Measurements from ENCODE around the gene MYOD1.
A peak's percentile ranks its signal among the peaks of the same experiment; 100 is the strongest.

MYOD1 gene

GRCh38 chr11:17719028-17719937 lies at the start of gene MYOD1:
TSS of gene MYOD1 (plus strand) at chr11:17719571. CDS start at chr11:17719783, 212 bp downstream.
- DNase-seq (ENCODE audit: low spot score), result peak; percentile 43

- no peak for DNase-seq (ENCODE audit: low spot score)
Measured at GRCh38 chr11:17672469-17672868, 46.9 kb upstream of the MYOD1 start.

DNA sequence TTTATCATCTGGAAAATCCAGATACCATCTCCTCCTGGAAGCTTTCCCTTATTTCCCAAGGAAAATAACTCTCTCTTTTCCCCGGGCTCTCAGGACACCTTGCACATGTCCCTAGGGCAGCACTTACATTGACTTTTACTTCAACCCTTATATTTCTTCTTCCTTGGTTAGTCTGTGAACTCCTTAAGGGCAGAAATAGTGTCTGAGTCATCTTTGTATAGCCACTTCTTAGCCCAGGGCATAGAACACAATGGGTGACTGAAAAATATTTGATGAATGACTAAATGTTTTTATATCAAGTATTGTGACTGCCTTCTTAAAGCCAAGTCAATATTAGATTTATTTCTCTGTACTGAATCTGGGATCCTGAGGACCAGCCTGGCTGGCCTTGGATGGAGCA lies 45.4 kb upstream of the MYOD1 start:
- no peak for DNase-seq (ENCODE audit: low spot score)

- DNase-seq (ENCODE audit: low spot score), result no peak
Measured at GRCh38 chr11:17682848-17683247, 36.5 kb upstream of the MYOD1 start.

GRCh38 chr11:17683377-17684161 lies 35.8 kb upstream of the MYOD1 start:
- DNase-seq (ENCODE audit: low spot score), result peak; percentile 53

- DNase-seq (ENCODE audit: low spot score), result no peak
Measured at GRCh38 chr11:17684550-17684949, 34.8 kb upstream of the MYOD1 start.

DNA sequence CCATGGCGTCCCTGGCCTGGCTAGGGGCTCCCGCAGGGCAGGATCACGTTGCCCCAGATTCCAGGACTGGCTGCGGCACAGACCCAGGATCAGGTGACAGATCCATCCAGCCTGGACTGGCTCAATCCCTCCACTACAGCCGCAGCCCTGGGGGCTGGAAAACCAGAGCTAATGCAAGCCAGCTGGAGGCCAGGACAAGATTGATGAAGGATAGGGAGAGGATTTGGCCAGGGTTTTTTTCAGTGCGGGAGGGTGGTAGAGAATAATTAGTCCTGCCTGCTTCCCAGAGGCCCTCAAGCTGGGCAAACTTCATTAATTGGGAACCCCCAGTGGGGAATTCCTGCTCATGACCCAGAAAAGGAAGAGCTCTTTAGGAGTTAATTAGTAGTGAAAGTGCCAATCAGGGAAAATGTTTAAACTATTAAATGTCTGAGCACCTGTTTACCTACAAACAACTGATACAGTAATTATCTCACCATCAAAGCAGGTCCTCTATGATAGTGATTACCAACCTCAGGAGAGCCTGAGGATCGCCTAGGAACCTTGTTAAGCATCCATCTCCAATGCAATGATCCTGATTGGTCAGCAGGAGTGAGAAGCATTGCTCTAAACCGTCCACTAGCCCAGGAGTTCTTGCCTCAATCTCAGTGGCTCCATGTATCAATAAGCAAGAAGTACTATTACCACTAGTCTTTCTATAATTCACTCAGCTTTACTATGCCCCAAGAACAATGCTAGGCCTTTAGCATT lies 33.0 kb upstream of the MYOD1 start:
- DNase-seq (ENCODE audit: low spot score), result no peak

DNA sequence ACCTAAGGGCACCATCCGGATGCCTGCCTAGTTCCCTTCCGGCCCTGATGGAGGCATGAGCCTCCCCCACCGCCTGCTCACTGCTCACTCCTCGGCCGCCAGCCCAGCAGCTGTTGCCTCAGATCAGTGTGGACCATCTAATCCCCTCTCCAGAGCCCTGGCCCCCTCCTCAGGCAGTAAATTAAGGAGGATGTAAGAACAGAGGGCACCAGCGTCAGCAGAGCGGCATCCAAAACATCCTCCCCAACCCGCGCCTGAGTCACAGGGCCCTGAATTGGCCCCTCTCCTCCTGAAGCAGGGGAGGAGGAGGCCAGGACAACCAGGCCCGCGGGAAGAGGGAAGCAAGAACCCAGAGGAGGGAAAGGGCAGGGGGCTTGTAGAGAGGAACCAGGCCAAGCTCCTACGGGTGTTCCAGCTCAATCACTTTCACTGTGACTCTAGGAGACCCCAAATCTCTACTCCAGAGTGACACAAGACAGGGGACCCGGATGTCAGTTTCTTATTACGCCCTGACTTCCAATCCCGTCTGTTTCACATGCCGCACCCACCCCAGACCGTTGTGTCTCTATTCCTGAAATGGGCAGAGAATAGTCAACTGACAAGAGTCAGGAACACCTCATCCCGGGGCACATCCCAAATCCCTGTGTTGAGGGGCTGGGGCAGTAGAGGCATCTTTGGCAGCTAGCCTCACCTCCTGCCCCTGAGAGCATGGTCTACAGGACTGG lies 31.3 kb upstream of the MYOD1 start:
- DNase-seq (ENCODE audit: low spot score), result no peak

DNA sequence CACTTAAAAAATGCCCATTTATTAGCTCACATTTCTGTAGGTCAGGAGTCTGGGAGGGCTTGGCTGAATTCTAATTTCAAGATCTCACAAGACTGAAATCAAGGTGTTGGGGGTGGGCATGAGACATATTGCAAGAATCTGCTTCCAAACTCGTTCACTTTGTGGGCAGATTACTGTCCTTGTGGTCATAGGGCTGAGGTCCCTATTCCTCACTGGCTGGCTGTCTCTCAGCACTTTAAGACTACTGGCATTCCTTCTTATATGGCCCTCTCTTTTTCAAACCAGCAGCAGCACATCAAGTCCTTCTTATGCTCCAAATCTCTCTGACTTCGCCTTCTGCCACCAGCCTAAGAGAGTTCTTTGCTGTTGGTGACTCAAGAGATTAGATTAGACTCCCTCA lies 27.8 kb upstream of the MYOD1 start:
- DNase-seq (ENCODE audit: low spot score), result no peak

DNA sequence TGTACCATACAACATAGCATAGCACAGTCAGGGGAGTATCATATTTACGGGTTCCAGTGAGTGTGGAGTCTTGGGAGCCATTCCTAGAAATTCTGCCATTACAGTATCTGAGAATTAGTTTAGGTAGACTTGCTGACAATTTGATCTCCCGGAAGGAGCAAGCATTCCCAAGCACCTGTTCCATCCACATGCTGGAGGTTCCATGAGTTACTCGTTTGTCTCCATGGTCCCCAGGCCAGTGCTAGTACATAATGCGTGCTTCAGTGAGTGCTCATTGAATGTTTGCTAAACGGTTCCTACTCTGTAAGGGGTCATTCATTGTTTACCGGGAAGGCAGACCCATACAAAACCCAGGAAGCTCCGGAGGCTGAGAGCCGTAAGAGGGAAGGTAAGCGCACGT lies 27.4 kb upstream of the MYOD1 start:
- DNase-seq (ENCODE audit: low spot score), result no peak

DNA sequence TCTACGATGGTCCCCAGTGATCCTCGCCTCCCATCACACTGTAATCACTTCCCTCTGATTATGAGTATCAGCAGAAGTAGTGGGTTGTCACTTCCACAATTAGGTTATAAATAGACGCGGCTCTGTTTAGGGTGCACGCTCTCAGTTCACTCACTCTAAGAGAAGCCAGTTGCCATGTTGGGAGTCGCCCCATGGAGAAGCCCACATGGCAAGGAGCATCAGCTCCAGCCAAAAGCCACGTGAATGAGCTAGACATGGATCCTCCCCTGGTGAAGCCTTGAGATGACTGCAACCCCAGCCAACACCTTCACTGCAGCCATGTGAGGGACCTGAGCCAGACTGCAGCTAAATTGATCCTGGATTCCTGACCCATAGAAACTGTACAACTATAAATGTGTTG lies 26.4 kb upstream of the MYOD1 start:
- no peak for DNase-seq (ENCODE audit: low spot score)

GRCh38 chr11:17693531-17693930 lies 25.8 kb upstream of the MYOD1 start:
- no peak for DNase-seq (ENCODE audit: low spot score)

DNA sequence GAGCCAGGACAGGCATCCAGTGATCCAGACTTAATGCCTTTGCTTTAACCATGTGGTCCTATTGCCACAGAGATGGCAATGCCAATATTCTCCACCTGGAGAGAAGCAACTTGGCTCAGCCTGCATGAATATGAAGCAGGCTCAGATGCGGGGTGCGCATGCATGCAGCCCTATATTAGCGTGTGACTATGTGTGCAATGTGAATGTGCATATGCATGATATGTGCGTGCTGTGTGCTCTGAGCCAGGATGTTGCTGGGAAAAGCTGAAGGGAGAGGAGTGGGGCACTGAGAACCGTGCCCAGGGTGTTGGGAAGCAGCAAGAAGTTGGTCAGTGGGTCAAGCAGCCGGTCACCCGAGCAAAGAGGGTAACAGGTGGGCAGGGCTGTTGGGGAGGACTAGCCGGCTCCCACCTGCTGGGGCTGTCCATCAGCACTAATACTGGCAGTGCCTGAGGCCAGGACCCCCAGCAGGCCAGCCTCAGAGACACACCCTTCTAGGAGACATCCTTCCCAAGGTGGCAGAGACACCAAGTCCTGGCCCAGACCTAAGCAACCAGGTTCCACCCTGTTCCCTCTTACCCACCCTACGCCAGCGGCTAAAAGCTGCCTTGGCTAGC lies 24.8 kb upstream of the MYOD1 start:
- DNase-seq (ENCODE audit: low spot score), result no peak

GRCh38 chr11:17695454-17696441 lies 23.6 kb upstream of the MYOD1 start:
- DNase-seq (ENCODE audit: low spot score), result peak; percentile 27

DNA sequence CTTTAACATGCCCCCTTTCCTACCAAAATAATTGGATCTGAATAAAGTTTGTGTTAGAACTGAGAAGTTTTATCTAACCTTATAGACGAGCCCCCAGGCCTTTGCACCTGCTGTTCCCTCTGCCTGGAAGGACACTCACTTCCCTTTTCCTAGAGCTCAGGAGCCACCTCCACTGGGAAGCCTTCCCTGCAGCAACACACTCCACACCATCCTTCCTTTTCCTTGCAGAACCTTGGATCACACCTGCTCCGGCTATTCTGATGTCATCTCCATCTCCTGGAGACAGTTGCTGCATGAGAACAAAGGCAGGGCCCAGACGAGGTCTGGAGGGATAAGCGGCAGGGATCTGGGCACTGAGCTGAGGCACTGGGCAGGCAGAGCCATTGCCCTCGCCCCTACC lies 22.6 kb upstream of the MYOD1 start:
- DNase-seq (ENCODE audit: low spot score), result no peak

- no peak for DNase-seq (ENCODE audit: low spot score)
Measured at GRCh38 chr11:17697175-17697949, 22.0 kb upstream of the MYOD1 start.

- DNase-seq (ENCODE audit: low spot score), result no peak
Measured at GRCh38 chr11:17699147-17700114, 19.9 kb upstream of the MYOD1 start.

GRCh38 chr11:17700991-17701390 lies 18.4 kb upstream of the MYOD1 start:
- no peak for DNase-seq (ENCODE audit: low spot score)

Measured in AG20443 (cell line).